GM19467 (cell line): ENCODE results near the gene SIRT2.
"Not testable (repeated sequence)": the region's sequence is repeated elsewhere in the genome, so short reads cannot be mapped to it uniquely, and the experiment has no call there.

Source experiments
- ATAC-seq: cut with Tn5 transposase; IDR thresholded peaks from one replicate; pipeline ENCODE4 v1.9.1; 2021; ENCODE audit warnings: mild to moderate bottlenecking, moderate library complexity; ENCODE audit not compliant: unreplicated experiment

SIRT2 gene

GRCh38 chr19:38869160-38869835 lies 30.1 kb downstream of the SIRT2 start:
- no peak for ATAC-seq

- no peak for ATAC-seq
Observed at GRCh38 chr19:38868551-38868950, 30.9 kb downstream of the SIRT2 start.

- ATAC-seq: no peak
Observed at GRCh38 chr19:38867171-38867780, 32.1 kb downstream of the SIRT2 start.

GRCh38 chr19:38862321-38863059 lies 36.9 kb downstream of the SIRT2 start:
- no peak for ATAC-seq

- ATAC-seq: no peak
Observed at GRCh38 chr19:38861368-38861767, 38.0 kb downstream of the SIRT2 start.

- ATAC-seq: not testable (repeated sequence)
Observed at GRCh38 chr19:38859631-38860204, 39.7 kb downstream of the SIRT2 start.

- ATAC-seq: no peak
Observed at GRCh38 chr19:38856813-38857212, 42.6 kb downstream of the SIRT2 start.

GRCh38 chr19:38855751-38856150 lies 43.7 kb downstream of the SIRT2 start:
- not testable (repeated sequence) for ATAC-seq

GRCh38 chr19:38854961-38855360 lies 44.5 kb downstream of the SIRT2 start:
- not testable (repeated sequence) for ATAC-seq

- ATAC-seq: no peak
Observed at GRCh38 chr19:38853214-38853613, 46.2 kb downstream of the SIRT2 start.

GRCh38 chr19:38852231-38853044 lies 47.0 kb downstream of the SIRT2 start:
- ATAC-seq: no peak

- ATAC-seq: no peak
Observed at GRCh38 chr19:38851622-38852230, 47.7 kb downstream of the SIRT2 start.

- ATAC-seq: no peak
Observed at GRCh38 chr19:38850976-38851621, 48.3 kb downstream of the SIRT2 start.

- peak; percentile 53 for ATAC-seq
Observed at GRCh38 chr19:38850436-38850975, 48.9 kb downstream of the SIRT2 start.

GRCh38 chr19:38849860-38850435 lies 49.5 kb downstream of the SIRT2 start, which contains the start of gene HNRNPL:
Gene HNRNPL, minus strand, starts transcription at chr19:38849986. Its CDS starts 20 bp downstream, at chr19:38849966.
- ATAC-seq: peak; percentile 47

- ATAC-seq: peak; percentile 24
Observed at GRCh38 chr19:38849147-38849859, 50.1 kb downstream of the SIRT2 start.

- ATAC-seq: no peak
Observed at GRCh38 chr19:38848299-38849146, 50.9 kb downstream of the SIRT2 start.

GRCh38 chr19:38846097-38846496 lies 53.3 kb downstream of the SIRT2 start:
- ATAC-seq: no peak
